Activated gamma-delta T cell (primary cell): ENCODE measurements around the gene SHISA6.

ENCODE experiments used
- DNase-seq: peaks from one replicate; lab custom pipeline; 2025; lab: John Stamatoyannopoulos, UW
- total RNA-seq, 2 donors: gene quantifications; one replicate each; lab custom pipeline; 2026; lab: John Stamatoyannopoulos, UW

Gene SHISA6
- 0 reads per million in 2 donors for total RNA-seq

GRCh38 chr17:11240841-11241610 lies at the start of gene SHISA6:
SHISA6 (plus strand) TSS chr17:11241213.
- no peak for DNase-seq

GRCh38 chr17:11195801-11196200 lies 45.2 kb upstream of the SHISA6 start:
- no peak for DNase-seq

GRCh38 chr17:11204991-11205390 lies 36.0 kb upstream of the SHISA6 start:
- no peak for DNase-seq

- DNase-seq = no peak
Measured at GRCh38 chr17:11205659-11206058, 35.4 kb upstream of the SHISA6 start.

GRCh38 chr17:11209906-11210305 lies 31.1 kb upstream of the SHISA6 start:
- DNase-seq = no peak

- no peak for DNase-seq
Measured at GRCh38 chr17:11212792-11213191, 28.2 kb upstream of the SHISA6 start.

GRCh38 chr17:11216976-11217375 lies 24.0 kb upstream of the SHISA6 start:
- DNase-seq = no peak

- no peak for DNase-seq
Measured at GRCh38 chr17:11221196-11221595, 19.8 kb upstream of the SHISA6 start.

- DNase-seq = no peak
Measured at GRCh38 chr17:11221721-11222120, 19.3 kb upstream of the SHISA6 start.

GRCh38 chr17:11238705-11239104 lies 2.3 kb upstream of the SHISA6 start:
- no peak for DNase-seq

- no peak for DNase-seq
Measured at GRCh38 chr17:11239379-11239970, 1.5 kb upstream of the SHISA6 start.

GRCh38 chr17:11240041-11240840 lies 772 bp upstream of the SHISA6 start:
- no peak for DNase-seq

- no peak for DNase-seq
Measured at GRCh38 chr17:11241611-11242226, 706 bp downstream of the SHISA6 start.

- DNase-seq = no peak
Measured at GRCh38 chr17:11242411-11242810, 1.4 kb downstream of the SHISA6 start.

- DNase-seq = no peak
Measured at GRCh38 chr17:11244776-11245175, 3.8 kb downstream of the SHISA6 start.

- no peak for DNase-seq
Measured at GRCh38 chr17:11245187-11245586, 4.2 kb downstream of the SHISA6 start.

GRCh38 chr17:11245791-11246190 lies 4.8 kb downstream of the SHISA6 start:
- DNase-seq = no peak

GRCh38 chr17:11250161-11250560 lies 9.1 kb downstream of the SHISA6 start:
- no peak for DNase-seq

GRCh38 chr17:11251561-11252107 lies 10.6 kb downstream of the SHISA6 start:
- DNase-seq = no peak

GRCh38 chr17:11252146-11252545 lies 11.1 kb downstream of the SHISA6 start:
- no peak for DNase-seq

GRCh38 chr17:11256877-11257276 lies 15.9 kb downstream of the SHISA6 start:
- DNase-seq = no peak
